Sigmoid colon (tissue), 4 donors: ENCODE measurements around the gene USP12.

Experiments
- POLR2A ChIP-seq, 2 donors: fragments of 450-650 bp; IDR thresholded peaks; one replicate each; pipeline ENCODE4 v1.6.1; 2016; ENCODE audit warnings: antibody characterized with exemption in 2 of 2, mild to moderate bottlenecking in 2 of 2, moderate library complexity in 2 of 2
- POLR2AphosphoS5 ChIP-seq, 4 donors: sonication (generic); formaldehyde crosslinking; IDR thresholded peaks; one replicate each; pipeline ENCODE4 v1.6.1; 2017; ENCODE audit warnings: antibody characterized with exemption in 4 of 4
- TF ChIP-seq, protein P1 (sequence below), 4 experiments: fragments of 450-650 bp in 3 of 4; fragments of 200-600 bp in 1 of 4; IDR thresholded peaks; one replicate each; pipeline ENCODE4 v1.5.1; 2016 to 2019; ENCODE audit warnings: antibody characterized with exemption in 4 of 4, mild to moderate bottlenecking in 3 of 4, moderate library complexity in 2 of 4

DNA sequence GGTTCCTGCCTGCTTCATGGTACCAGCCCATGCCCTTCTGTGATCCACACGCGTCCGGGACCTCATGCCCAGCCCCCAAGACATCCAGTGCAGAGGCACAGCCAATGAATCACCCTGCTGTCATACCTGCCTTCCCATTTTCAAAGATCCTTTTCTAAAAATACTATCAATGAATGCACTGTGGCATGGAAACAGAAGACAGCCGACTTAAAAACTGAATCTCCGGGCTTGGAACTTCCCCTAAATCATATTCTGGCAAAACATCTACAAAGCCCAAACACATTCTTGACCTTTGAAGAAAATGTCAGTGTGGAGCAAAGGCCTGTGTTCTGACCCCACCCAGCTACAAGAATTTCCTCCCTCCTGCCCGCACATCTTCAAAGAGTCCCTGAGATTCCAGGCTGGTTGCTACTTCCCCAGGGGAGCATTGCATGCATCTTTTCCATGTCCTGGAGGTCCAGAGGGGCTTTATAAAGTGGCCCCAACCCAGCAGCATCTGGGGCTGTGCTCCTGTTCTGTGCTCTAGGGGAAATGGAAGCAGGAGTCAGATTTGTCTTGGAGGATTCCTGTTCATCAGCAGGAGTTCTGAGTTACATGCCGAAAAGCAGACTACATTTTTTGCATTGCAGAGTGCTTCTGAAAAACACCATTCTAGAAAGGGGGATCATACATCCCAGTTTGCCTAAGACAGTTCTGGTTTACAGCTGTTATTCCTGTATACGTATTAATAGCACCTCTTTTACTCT lies 135.2 kb downstream of the USP12 start:
- TF ChIP-seq, protein P1, sequence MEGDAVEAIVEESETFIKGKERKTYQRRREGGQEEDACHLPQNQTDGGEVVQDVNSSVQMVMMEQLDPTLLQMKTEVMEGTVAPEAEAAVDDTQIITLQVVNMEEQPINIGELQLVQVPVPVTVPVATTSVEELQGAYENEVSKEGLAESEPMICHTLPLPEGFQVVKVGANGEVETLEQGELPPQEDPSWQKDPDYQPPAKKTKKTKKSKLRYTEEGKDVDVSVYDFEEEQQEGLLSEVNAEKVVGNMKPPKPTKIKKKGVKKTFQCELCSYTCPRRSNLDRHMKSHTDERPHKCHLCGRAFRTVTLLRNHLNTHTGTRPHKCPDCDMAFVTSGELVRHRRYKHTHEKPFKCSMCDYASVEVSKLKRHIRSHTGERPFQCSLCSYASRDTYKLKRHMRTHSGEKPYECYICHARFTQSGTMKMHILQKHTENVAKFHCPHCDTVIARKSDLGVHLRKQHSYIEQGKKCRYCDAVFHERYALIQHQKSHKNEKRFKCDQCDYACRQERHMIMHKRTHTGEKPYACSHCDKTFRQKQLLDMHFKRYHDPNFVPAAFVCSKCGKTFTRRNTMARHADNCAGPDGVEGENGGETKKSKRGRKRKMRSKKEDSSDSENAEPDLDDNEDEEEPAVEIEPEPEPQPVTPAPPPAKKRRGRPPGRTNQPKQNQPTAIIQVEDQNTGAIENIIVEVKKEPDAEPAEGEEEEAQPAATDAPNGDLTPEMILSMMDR (IDR thresholded peaks at IDR 0.05) = no peak
- no peak for TF ChIP-seq POLR2A (IDR thresholded peaks at IDR 0.05)
- no peak for TF ChIP-seq POLR2AphosphoS5 (IDR thresholded peaks at IDR 0.05)
